ENCODE results near the gene CENPH. TPM values are rescaled to one million over a fixed set of nuclear protein-coding genes. Genes with fewer than 3 reads are reported as not detected.
A peak's percentile ranks its signal among the peaks of the same experiment; 100 is the strongest.
"Not testable (repeated sequence)": the region's sequence is repeated elsewhere in the genome, so short reads cannot be mapped to it uniquely, and the experiment has no call there.

The CENPH gene
- total and polyA plus RNA-seq, 5 donors: 2.7 to 4.3 (median 3.6) TPM

DNA sequence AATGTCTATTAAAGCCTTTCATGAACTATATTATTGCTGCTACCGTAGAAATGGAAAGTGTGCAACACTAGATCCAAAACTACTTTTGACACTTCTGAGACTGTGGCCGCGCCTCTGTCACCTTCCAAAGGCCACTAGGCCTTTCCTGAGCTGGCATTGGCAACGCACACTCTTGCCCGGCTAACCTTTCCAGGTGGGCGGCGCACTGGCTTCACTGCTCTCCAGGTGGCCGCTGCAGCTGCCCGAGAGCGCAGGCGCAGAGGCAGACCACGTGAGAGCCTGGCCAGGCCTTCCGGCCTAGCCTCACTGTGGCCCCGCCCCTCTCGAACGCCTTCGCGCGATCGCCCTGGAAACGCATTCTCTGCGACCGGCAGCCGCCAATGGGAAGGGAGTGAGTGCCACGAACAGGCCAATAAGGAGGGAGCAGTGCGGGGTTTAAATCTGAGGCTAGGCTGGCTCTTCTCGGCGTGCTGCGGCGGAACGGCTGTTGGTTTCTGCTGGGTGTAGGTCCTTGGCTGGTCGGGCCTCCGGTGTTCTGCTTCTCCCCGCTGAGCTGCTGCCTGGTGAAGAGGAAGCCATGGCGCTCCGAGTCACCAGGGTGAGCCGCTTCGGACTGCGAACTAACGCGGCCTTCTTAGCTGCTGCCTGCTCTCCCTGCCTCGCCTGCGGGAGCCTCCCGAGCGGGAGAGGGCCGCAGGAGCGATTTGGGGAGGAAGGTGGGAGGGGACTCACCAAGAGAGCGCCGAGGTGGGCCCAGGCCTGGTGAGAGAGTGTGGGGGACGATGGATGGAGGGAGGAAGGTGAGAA is 22.5 kb upstream of the CENPH start, which contains the start of gene CCNB1:
Gene CCNB1, plus strand, starts transcription at position 465 of the 807 bp plus-strand sequence. Its CDS starts 113 bp downstream, at position 578.
- WGBS: 2% methylated on average over 50 of the region's 50 CpGs
- Histone ChIP-seq H3K27me3 (ENCODE audit: control insufficient read depth, insufficient read depth) (no peaks in the 10 kb centered on the region), H3K4me3 (ENCODE audit: low read length) (peak within 1 kb of the TSS; percentile 69), H3K9me3 (ENCODE audit: control insufficient read depth, low read length) (no peaks in the 10 kb centered on the region), H3K4me1 (ENCODE audit: control insufficient read depth, insufficient read depth, low read length) (no peaks in the 10 kb centered on the region), H3K27ac (ENCODE audit: low read length) (peak within 1 kb of the TSS; percentile 47)
- DNase-seq (peak; percentile 98 to 99 (median 99)), ATAC-seq (peak; percentile 100)
- intact Hi-C loops (cut with DNase I): loop anchor here in 1 of 4 donors (10.0 kb wide), 1 partner anchor 58 kb away; no protein-coding TSS in a partner anchor

DNA sequence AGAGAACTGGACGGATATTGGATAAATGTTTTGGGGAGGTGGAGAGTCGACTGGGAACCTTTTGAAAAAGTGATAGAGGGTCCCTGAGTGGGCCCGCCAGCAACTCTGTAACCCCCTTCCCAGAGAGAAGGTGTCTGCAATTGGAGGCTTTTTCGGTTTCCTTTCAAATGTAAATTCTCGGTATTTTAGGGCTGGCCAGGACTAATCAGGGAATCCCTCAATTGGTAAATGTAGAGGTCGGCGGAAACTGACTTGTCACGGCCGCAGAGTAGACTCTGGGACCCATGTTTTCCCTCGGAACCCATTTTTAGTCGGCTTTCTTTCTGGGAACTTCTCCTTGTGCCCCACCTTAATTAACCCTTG is 21.9 kb upstream of the CENPH start:
- WGBS: 1% methylated on average over 11 of the region's 11 CpGs
- Histone ChIP-seq H3K27ac (ENCODE audit: low read length) (no peak overlapping the region), H3K27me3 (ENCODE audit: control insufficient read depth, insufficient read depth) (no peaks in the 10 kb centered on the region), H3K9me3 (ENCODE audit: control insufficient read depth, low read length) (no peaks in the 10 kb centered on the region), H3K4me3 (ENCODE audit: low read length) (peak overlapping the region; percentile 69), H3K4me1 (ENCODE audit: control insufficient read depth, insufficient read depth, low read length) (no peaks in the 10 kb centered on the region)
- no peak for ATAC-seq
- intact Hi-C loops (cut with DNase I): loop anchor here in 1 of 4 donors (10.0 kb wide), 1 partner anchor 57 kb away; no protein-coding TSS in a partner anchor
- no peak for DNase-seq

DNA sequence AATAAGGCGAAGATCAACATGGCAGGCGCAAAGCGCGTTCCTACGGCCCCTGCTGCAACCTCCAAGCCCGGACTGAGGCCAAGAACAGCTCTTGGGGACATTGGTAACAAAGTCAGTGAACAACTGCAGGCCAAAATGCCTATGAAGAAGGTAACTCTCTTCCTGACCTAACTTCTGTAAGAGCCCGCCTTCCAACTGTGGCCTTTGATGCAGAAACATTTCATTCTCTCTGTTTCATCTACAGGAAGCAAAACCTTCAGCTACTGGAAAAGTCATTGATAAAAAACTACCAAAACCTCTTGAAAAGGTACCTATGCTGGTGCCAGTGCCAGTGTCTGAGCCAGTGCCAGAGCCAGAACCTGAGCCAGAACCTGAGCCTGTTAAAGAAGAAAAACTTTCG is 21.5 kb upstream of the CENPH start:
- ATAC-seq (no peak), DNase-seq (no peak)
- Histone ChIP-seq H3K9me3 (ENCODE audit: control insufficient read depth, low read length) (no peaks in the 10 kb centered on the region), H3K27me3 (ENCODE audit: control insufficient read depth, insufficient read depth) (no peaks in the 10 kb centered on the region), H3K4me3 (ENCODE audit: low read length) (peak overlapping the region; percentile 69), H3K27ac (ENCODE audit: low read length) (no peak overlapping the region), H3K4me1 (ENCODE audit: control insufficient read depth, insufficient read depth, low read length) (no peaks in the 10 kb centered on the region)
- intact Hi-C loops (cut with DNase I): loop anchor here in 1 of 4 donors (10.0 kb wide), 1 partner anchor 57 kb away; no protein-coding TSS in a partner anchor
- 36% methylated on average over 8 of the region's 8 CpGs for WGBS

DNA sequence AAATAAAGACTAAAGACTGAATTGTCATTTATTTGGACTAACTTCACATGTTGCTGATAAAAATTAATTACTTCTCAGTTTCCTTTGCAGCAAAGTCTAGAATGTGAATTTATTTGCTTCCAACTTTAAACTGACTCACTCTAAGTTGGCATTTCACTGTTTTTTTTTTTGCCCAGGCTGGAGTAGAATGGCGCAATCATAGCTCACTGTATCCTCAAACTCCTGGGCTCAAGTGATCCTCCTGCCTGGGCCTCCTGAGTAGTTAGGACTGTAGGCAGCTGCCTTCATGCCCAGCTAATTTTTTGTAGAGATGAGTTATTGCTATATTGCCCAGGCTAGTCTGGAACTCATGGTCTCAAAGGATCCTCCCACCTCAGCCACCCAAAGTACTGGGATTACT is 18.9 kb upstream of the CENPH start:
- Histone ChIP-seq H3K4me3 (ENCODE audit: low read length) (no peak overlapping the region), H3K4me1 (ENCODE audit: control insufficient read depth, insufficient read depth, low read length) (no peaks in the 10 kb centered on the region), H3K9me3 (ENCODE audit: control insufficient read depth, low read length) (no peaks in the 10 kb centered on the region), H3K27me3 (ENCODE audit: control insufficient read depth, insufficient read depth) (no peaks in the 10 kb centered on the region), H3K27ac (ENCODE audit: low read length) (no peak overlapping the region)
- 98% methylated on average over 1 of the region's 1 CpG for WGBS
- intact Hi-C loops (cut with DNase I): no loop called here
- no peak for DNase-seq
- no peak for ATAC-seq

DNA sequence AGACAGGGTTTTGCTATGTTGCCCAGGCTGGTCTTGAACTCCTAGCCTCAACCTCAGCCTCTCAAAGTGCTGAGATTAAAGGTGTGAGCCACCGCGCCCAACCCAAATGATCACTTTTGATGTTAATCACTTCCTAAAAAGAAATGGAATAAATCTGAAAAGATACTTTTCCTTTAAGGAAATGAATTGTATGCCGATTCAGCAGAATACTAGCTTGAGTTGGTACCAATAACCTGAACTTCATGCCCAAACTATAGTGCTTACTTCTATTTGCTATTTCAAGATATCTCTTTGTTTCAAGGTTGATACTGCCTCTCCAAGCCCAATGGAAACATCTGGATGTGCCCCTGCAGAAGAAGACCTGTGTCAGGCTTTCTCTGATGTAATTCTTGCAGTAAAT is 18.4 kb upstream of the CENPH start:
- intact Hi-C loops (cut with DNase I): no loop called here
- DNase-seq (no peak), ATAC-seq (no peak)
- Histone ChIP-seq H3K4me1 (ENCODE audit: control insufficient read depth, insufficient read depth, low read length) (no peaks in the 10 kb centered on the region), H3K27ac (ENCODE audit: low read length) (no peak overlapping the region), H3K4me3 (ENCODE audit: low read length) (no peak overlapping the region), H3K27me3 (ENCODE audit: control insufficient read depth, insufficient read depth) (no peaks in the 10 kb centered on the region), H3K9me3 (ENCODE audit: control insufficient read depth, low read length) (no peaks in the 10 kb centered on the region)
- 96% methylated on average over 3 of the region's 3 CpGs for WGBS

DNA sequence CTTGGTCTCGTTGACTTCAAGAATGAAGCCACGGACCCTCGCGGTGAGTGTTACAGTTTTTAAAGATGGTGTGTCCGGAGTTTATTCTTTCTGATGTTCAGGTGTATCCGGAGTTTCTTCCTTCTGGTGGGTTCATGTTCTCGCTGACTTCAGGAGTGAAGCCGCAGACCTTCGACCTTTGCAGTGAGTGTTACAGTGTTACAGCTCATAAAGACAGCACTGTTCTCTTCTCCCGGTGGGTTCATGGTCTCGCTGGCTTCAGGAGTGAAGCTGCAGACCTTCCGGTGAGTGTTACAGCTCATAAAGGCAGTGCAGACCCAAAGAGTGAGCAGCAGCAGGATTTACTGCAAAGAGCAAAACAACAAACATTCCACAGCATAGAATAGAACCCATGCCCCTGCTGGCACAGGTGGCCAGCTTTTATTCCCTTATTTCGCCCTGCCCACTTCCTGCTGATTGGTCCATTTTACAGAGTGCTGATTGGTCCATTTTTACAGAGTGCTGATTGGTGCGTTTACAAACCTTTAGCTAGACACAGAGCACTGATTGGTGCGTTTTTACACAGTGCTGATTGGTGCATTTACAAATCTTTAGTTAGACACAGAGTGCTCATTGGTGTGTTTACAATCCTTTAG is 7.6 kb upstream of the CENPH start:
- DNase-seq; H3K27ac ChIP-seq (ENCODE audit: low read length); ATAC-seq; H3K9me3 ChIP-seq (ENCODE audit: control insufficient read depth, low read length); H3K27me3 ChIP-seq (ENCODE audit: control insufficient read depth, insufficient read depth); H3K4me3 ChIP-seq (ENCODE audit: low read length); intact Hi-C loops (cut with DNase I); H3K4me1 ChIP-seq (ENCODE audit: control insufficient read depth, insufficient read depth, low read length): not testable (repeated sequence)
- 92% methylated on average over 15 of the region's 15 CpGs for WGBS

DNA sequence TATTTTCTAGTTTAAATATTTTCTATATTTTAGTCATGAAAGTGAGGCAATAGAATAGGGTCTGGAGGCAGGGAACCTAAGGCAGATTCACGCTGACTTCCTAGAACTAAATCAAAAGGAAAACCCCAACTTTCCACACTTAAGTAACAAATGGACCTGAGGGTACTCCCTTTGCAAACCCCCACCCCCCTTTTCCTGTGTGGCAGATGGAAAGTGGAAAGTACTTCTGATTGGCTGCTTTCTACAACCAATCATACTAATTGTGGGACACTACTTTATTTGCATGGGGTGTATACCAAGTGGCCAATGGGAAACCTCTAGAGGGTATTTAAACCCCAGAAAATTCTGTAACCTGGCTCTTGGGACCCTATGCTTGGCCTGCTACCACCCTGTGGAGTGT is 4.8 kb upstream of the CENPH start:
- WGBS: 79% methylated on average over 1 of the region's 1 CpG
- intact Hi-C loops (cut with DNase I): no loop called here
- Histone ChIP-seq H3K4me1 (ENCODE audit: control insufficient read depth, insufficient read depth, low read length) (no peaks in the 10 kb centered on the region), H3K27ac (ENCODE audit: low read length) (no peak overlapping the region), H3K4me3 (ENCODE audit: low read length) (no peak overlapping the region), H3K27me3 (ENCODE audit: control insufficient read depth, insufficient read depth) (no peaks in the 10 kb centered on the region), H3K9me3 (ENCODE audit: control insufficient read depth, low read length) (no peaks in the 10 kb centered on the region)
- no peak for ATAC-seq
- DNase-seq: no peak

DNA sequence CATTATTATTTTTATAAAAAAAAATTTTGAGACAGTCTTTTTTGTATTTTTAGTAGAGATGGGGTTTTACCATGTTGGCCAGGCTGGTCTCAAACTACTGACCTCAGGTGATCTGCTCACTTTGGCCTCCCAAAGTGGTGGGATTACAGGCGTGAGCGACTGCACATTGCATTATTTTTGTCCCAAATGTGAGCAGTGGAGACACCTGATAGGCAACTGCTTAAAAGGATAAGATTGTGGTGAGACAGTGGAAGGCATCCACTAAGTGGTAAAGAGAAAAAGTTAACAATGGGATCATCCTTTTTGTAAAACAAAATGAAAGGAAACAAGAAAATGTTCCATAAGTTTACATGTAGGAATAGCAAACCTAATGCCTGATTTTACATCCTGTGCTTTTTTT is 2.0 kb upstream of the CENPH start:
- Histone ChIP-seq H3K4me1 (ENCODE audit: control insufficient read depth, insufficient read depth, low read length) (no peaks in the 10 kb centered on the region), H3K4me3 (ENCODE audit: low read length) (no peak overlapping the region), H3K27ac (ENCODE audit: low read length) (no peak overlapping the region), H3K27me3 (ENCODE audit: control insufficient read depth, insufficient read depth) (no peaks in the 10 kb centered on the region), H3K9me3 (ENCODE audit: control insufficient read depth, low read length) (no peaks in the 10 kb centered on the region)
- WGBS: 91% methylated on average over 2 of the region's 2 CpGs
- DNase-seq (no peak), ATAC-seq (no peak)
- intact Hi-C loops (cut with DNase I): no loop called here

DNA sequence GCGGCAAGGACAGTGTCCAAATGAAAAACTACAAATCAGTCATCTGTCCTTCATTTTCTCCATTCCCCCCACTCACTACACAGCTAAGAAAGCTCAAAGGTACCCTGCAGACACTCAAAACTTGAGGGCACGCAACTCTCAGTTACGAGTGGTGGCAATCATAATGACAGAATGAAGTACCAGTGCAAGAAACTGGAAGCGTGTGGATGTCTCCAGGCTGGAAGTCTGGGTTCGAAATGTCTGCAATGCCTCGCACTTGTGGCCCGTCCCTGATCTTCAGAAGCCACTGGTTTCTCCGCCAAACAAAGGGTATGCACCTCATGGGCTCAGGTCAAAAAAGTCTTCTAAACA is 597 bp upstream of the CENPH start:
- intact Hi-C loops (cut with DNase I): no loop called here

DNA sequence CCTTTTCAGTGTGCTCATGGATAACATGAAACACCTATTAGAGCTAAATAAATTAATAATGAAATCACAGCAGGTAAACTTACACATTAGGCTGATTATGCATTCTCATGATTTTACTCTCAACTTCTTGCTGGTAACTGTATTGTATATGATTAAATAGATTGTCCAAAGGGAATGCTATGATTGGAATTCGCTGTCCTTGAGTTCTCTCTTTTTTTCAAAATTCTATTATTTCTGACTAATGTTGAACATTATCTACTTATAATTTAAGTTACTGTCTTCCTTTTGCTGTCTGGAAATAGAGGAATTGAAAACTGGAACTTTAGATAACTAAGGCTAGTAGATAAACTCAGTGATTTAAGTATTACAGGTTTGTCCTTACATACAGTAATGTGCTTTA is 13.1 kb downstream of the CENPH start:
- no peak overlapping the region for H3K4me3 ChIP-seq (ENCODE audit: low read length)
- intact Hi-C loops (cut with DNase I): no loop called here
- H3K27ac ChIP-seq (ENCODE audit: low read length): no peak overlapping the region
- 88% methylated on average over 1 of the region's 1 CpG for WGBS
- no peaks in the 10 kb centered on the region for H3K9me3 ChIP-seq (ENCODE audit: control insufficient read depth, low read length)
- no peak for DNase-seq
- ATAC-seq: no peak
- no peaks in the 10 kb centered on the region for H3K4me1 ChIP-seq (ENCODE audit: control insufficient read depth, insufficient read depth, low read length)
- H3K27me3 ChIP-seq (ENCODE audit: control insufficient read depth, insufficient read depth): no peaks in the 10 kb centered on the region

More for the DNA sequence above, 597 bp upstream of the CENPH start:
- Histone ChIP-seq H3K27me3 (ENCODE audit: control insufficient read depth, insufficient read depth) (no peaks in the 10 kb centered on the region), H3K4me1 (ENCODE audit: control insufficient read depth, insufficient read depth, low read length) (no peaks in the 10 kb centered on the region), H3K27ac (ENCODE audit: low read length) (peak overlapping the region; percentile 70), H3K4me3 (ENCODE audit: low read length) (peak overlapping the region; percentile 83), H3K9me3 (ENCODE audit: control insufficient read depth, low read length) (no peaks in the 10 kb centered on the region)
- DNase-seq: no peak
- 24% methylated on average over 8 of the region's 8 CpGs for WGBS
- ATAC-seq: no peak

DNA sequence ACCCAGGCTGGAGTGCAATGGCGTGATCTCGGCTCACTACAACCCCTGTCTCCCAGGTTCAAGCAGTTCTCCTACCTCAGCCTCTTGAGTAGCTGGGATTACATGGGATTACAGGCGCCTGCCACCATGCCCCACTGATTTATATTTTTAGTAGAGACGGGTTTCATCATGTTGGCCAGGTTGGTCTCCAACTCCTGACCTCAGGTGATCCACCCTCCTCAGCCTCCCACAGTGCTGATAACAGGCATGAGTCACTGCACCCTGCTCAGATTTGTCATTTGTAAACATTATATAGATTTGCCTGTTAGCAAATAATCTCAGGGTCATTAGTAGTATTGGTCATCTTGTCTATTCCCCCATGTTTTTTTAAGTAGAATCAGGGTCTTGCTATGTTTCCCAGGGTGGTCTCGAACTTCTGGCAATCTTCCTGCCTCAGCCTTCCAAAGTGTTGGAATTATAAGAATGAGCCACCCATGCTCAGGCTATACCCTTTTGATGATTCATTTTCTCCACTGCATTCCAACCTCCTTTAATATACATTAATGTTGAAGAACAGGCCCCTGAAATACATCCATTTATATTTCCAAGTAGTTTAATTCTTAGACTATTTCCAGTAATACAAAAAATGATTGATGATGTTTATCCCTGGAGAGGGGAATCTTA is 17.3 kb downstream of the CENPH start:
- Histone ChIP-seq H3K9me3 (ENCODE audit: control insufficient read depth, low read length) (no peaks in the 10 kb centered on the region), H3K4me3 (ENCODE audit: low read length) (no peak overlapping the region), H3K27ac (ENCODE audit: low read length) (no peak overlapping the region), H3K4me1 (ENCODE audit: control insufficient read depth, insufficient read depth, low read length) (no peaks in the 10 kb centered on the region), H3K27me3 (ENCODE audit: control insufficient read depth, insufficient read depth) (no peaks in the 10 kb centered on the region)
- intact Hi-C loops (cut with DNase I): no loop called here
- WGBS: 98% methylated on average over 5 of the region's 5 CpGs
- DNase-seq (no peak), ATAC-seq (no peak)

Measured in right cardiac atrium (tissue), 5 donors.